Stimulated activated CD8-positive, alpha-beta memory T cell treated with anti-CD3 and anti-CD28 coated beads, Interleukin-15, amount 100 ng/mL, for 24 hours (primary cell): ENCODE results near the gene IP6K1.
"Not testable (repeated sequence)": the region's sequence is repeated elsewhere in the genome, so short reads cannot be mapped to it uniquely, and the experiment has no call there.

Experiments
- DNase-seq: peaks from one replicate; pipeline ENCODE4 v3.0.0-alpha.2; 2020; ENCODE audit warnings: low read depth

IP6K1 gene

DNA sequence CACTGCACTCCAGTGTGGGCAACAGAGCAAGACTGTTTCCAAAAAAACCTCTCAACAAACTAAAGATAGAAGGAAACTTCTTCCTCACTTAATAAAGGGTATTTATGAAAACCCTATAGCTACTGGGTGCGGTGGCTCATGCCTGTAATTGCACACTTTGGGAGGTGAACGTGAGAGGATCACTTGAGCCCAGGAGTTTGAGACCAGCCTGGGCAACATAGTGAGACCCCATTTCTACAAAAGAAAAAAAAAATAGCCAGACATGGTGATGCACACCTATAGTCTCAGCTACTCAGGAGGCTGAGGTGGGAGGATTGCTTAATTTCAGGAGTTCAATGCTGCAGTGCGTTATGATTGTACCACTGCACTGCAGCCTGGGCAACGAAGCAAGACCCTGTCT is 22.4 kb downstream of the IP6K1 start:
- no peak for DNase-seq

DNA sequence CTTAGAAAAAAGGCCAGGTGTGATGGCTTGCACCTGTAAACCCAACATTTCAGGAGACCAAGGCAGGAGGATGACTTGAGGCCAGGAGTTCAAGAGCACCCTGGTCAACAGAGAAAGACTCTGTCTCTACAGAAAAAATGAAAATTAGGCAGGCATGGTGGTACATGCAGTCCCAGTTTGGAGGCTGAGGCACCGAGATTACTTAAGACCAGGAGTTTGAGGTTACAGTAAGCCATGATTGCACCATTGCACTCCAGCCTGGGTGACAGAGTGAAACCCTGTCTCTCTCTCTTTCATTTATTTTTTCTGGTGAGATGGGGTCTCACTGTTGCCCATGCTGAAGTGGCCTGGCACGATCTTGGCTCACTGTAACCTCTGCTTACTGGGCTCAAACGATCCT is 24.7 kb downstream of the IP6K1 start:
- DNase-seq = no peak

DNA sequence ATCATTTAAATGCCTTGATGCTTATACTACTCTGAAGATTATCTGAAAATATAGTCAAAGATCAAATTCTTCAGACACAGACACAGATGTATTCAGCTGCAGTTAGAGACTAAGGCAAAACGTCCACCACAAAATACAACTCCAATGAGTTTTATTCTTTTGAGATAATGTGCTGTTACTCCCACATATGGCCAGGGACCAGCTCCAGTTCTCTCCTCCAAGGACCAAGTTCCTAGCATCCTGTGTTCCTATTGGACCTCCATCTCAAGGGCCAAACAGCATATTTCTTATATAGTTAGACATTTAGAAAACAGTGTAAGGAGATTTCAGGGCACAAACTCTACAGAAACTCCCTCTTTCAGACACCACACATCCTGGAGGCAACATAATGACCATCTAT is 27.1 kb downstream of the IP6K1 start:
- no peak for DNase-seq

GRCh38 chr3:49757197-49757596 is 29.1 kb downstream of the IP6K1 start:
- DNase-seq = no peak

- no peak for DNase-seq
Observed at GRCh38 chr3:49756036-49756435, 30.3 kb downstream of the IP6K1 start.

- no peak for DNase-seq
Observed at GRCh38 chr3:49754536-49754935, 31.8 kb downstream of the IP6K1 start.

- DNase-seq = no peak
Observed at GRCh38 chr3:49751501-49751900, 34.8 kb downstream of the IP6K1 start.

- DNase-seq = no peak
Observed at GRCh38 chr3:49750056-49750455, 36.3 kb downstream of the IP6K1 start.

- DNase-seq = not testable (repeated sequence)
Observed at GRCh38 chr3:49748874-49749273, 37.5 kb downstream of the IP6K1 start.

DNA sequence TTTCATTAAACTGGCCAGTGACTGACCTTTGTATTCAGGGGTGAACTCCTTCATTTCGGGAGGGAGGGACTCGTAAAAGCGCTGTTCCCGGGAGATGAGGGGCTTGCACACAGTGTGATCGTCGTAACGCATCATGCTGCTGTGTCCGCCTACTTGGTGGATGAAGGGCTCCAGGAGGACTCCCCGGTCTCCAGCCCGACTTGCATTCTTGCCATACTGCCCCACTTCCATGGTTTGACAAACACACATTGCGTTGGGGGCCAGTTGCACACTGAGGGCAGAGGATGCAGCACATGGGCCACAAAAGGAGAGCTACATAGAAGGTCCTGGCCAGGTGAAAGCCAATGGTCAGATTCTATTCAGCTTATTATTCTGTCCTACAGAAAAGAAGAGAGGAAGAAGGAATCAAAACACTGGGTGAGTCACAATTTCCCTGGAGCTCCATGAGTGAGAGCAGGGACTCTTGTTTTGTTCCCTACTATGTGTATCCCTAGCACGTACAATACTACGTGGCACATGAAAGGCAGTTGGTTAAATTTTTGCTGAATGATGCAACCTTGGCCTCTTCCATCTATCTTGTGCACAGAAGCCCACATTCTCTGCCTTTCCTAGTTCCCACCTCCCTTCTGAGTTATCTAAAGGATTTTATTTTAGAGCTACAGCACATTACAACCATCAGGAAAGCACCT is 38.4 kb downstream of the IP6K1 start:
- DNase-seq = no peak

DNA sequence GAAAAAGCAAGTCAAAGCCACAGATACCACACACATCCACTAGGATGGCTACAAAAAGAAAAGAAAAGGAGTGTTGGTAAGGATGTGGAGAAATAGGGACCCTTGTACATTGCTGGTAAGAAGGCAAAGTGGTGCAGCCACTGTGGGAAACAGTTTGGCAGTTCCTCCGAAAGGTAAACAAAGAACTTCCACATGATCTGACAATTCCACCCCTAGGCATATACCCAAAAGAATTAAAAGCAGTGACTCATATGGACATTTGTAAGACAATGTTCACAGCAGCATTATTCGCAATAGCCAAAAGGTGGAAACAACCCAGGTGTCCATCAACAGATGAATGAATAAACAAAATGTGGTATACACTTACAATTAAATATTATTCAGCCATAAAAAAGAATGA is 40.4 kb downstream of the IP6K1 start:
- no peak for DNase-seq

DNA sequence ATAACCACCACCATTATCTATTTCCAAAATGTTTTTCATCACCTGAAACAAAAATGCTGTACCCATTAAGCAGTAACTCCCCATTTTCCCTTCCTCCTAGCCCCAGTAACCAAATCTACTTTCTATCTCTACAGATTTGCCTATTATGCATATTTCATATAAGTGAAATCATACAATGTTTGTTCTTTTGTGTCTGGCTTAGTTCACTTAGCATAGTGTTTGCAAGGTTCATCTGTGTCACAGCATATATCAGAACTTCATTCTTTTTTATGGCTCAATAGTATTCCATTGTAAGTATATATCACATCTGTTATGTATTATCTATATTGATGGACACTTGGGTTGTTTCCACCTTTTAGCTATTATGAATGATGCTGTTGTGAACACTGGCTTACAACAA is 45.9 kb downstream of the IP6K1 start:
- no peak for DNase-seq

DNA sequence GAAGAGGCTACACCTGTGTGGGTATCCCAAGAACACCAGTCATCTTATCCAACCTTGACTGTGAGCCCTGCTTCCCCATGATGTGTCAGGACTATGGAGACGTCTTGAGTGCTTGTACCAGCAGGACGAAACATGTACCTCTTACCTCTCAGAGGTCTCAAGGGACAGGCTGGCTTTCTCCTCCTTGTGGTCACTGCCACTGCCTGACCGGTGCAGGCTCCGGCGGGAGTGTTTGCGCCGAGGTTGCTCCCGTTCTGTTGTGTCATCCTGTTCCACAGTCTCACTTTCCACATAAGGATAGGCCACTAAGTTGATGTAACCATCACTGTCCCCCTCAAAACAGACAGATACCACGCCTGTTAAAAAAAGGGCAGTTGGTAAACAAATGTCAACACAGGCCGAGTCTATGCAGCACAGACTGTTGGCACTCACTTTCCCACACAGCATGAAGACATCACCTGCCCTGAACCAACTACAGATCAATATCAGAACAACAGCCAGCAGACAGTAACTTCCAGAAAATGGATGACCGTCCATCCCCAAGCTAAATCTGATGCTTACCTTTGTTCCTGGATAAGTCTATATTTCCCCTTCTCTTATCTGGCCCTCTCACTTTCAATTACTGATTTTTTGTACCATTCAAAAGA is 48.2 kb downstream of the IP6K1 start:
- DNase-seq = no peak

DNA sequence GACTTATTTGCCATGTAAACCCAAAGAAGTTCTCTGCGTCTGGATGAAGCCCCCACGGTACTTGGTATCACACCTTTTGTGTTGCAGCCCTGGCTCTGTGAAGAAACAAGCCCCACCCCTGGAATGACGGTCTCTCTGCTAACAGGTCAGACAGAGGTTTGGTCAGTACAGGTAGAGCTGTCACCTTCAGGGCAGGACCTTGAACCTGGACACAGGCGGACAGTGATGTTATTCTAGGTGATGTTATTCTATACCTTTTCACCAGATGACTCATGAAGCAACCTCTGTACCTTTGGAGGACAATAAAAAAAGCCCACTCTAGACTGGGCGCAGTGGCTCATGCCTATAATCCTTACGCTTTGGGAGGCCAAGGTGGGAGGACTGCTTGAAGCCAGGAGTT is 51.6 kb downstream of the IP6K1 start:
- no peak for DNase-seq

GRCh38 chr3:49733551-49733950 is 52.8 kb downstream of the IP6K1 start:
- no peak for DNase-seq

GRCh38 chr3:49732597-49732996 is 53.7 kb downstream of the IP6K1 start:
- no peak for DNase-seq

DNA sequence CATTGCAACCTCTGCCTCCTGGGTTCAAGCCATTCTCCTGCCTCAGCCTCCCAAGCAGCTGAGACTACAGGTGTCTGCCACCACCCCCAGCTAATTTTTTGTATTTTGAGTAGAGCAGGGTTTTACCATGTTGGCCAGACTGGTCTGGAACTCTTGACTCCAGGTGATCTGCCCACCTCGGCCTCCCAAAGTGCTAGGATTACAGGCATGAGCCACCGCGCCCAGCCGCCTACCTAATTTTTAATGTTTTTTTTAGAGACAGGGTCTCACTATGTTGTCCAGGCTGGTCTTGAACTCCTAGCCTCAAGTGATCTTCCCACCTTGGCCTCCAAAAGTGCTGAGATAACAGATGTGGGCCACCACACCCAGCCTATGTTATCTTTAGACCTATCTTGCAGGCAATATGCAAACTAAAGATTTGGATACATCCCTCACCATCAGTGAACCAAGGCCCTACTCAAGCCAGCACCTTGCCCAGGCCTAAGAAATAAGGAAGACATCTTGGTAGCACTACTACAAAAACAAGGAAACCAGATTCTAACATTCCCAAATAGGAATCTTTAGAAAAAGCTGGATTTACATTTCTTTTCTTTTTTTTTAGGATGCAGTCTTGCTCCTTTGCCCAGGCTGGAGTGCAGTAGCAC is 56.3 kb downstream of the IP6K1 start:
- DNase-seq = no peak

GRCh38 chr3:49727924-49728361 is 58.4 kb downstream of the IP6K1 start:
- no peak for DNase-seq

GRCh38 chr3:49727154-49727923 is 59.0 kb downstream of the IP6K1 start:
- DNase-seq = no peak

DNA sequence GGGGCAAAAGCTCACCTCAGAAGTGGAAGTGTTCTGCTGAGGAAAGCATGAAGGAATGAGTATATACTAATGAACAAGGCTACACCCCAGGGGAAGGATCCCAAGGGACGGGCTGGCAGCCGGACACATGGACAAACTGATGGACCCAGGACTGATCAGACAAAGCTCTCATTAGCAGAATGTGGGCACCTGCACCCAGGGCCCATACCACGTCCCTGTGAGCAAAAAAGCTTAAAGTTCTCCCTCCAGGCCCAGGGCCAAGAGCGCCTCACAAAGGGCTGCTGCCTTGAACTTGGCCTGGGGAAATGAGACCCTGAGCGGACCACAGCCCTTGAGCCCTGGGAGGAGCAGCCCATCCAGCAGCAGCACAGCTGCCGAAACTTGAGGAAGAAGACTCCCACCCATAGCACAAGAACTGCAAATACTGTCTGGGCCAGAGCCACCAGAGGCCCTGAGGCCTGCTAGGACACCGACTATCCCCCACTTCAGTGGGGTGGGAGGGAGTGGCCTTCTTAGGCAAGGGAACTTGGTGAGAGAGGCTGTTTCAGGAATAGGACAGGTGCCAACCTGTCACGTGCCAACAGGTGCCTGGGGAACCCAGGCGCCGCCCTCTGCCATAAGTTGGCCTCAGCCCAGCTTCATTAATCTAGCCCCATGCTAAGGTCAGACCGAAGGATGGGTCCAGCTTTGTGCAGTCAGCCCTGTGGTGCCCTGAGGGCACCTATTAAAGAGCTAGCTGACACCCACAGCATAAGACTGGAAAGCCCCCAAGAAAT is 60.2 kb downstream of the IP6K1 start:
- DNase-seq = no peak

DNA sequence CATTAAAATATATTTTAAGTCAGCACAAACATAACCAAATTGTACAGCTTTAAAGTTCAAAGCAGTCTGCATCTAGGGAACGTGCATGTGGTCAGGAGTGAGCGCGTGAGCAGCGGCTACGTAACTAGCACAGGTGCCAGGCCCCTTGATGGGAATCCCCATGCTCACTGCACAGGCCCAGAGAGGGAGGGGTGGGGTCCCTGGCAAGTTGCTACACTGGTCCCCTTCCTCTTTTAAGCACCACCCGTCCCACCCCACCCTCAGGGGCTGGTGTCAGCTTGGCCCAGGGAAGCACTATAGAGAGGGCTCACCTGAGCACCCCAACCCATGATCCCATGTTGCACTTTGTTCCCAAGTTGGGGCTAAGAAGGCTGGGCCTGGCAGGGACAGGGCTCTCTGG is 61.8 kb downstream of the IP6K1 start:
- DNase-seq = no peak
